Common myeloid progenitor, CD34-positive (primary cell): ENCODE measurements around the gene SYTL1. TPM values are rescaled to one million over a fixed set of nuclear protein-coding genes. Genes with fewer than 3 reads are reported as not detected.
A peak's percentile ranks its signal among the peaks of the same experiment; 100 is the strongest.

Source experiments
- CTCF ChIA-PET: fragments of 350-600 bp; sonication (Branson Sonifier 250); formaldehyde crosslinking; loops from one replicate; lab custom pipeline; 2021; ENCODE audit warnings: antibody characterized with exemption; lab: Charles Lee
- POLR2A ChIA-PET: fragments of 350-600 bp; sonication (Branson Sonifier 250); formaldehyde crosslinking; loops from one replicate; lab custom pipeline; 2021; ENCODE audit warnings: antibody characterized with exemption; lab: Charles Lee
- DNase-seq, 3 donors: peaks; one replicate each; pipeline versions ENCODE4 v3.0.0 to v3.0.0-alpha.2; 2013
- H3K27ac ChIP-seq, 2 experiments: 1 replicate in 1 of 2; 2 replicates in 1 of 2; pipeline ENCODE4 v1.7.0; 2013; ENCODE audit warnings: inconsistent platforms in 2 of 2, low read length in 2 of 2, mild to moderate bottlenecking in 2 of 2, low read depth in 1 of 2, moderate library complexity in 1 of 2; ENCODE audit not compliant: severe bottlenecking in 2 of 2, insufficient read depth in 1 of 2, poor library complexity in 1 of 2
- H3K27me3 ChIP-seq, 5 experiments: replicated peaks in 2 of 5; 1 replicate in 3 of 5; 2 replicates in 2 of 5; pipeline versions ENCODE4 v1.6.1 to v1.7.0; 2013; ENCODE audit warnings: low read length in 4 of 5, mild to moderate bottlenecking in 2 of 5, moderate library complexity in 2 of 5, inconsistent platforms in 1 of 5; ENCODE audit not compliant: insufficient read depth in 5 of 5, control insufficient read depth in 4 of 5
- H3K36me3 ChIP-seq, 4 experiments: 1 replicate in 2 of 4; 2 replicates in 2 of 4; pipeline versions ENCODE4 v1.6.1 to v1.7.0; 2013; ENCODE audit warnings: low read length in 3 of 4, control low read depth in 1 of 4, mild to moderate bottlenecking in 1 of 4; ENCODE audit not compliant: control insufficient read depth in 4 of 4, insufficient read depth in 4 of 4
- H3K4me1 ChIP-seq, 4 experiments: 1 replicate in 3 of 4; 2 replicates in 1 of 4; pipeline versions ENCODE4 v1.6.1 to v1.7.1; 2013; ENCODE audit warnings: low read length in 3 of 4, mild to moderate bottlenecking in 3 of 4, control low read depth in 1 of 4, inconsistent platforms in 1 of 4, moderate library complexity in 1 of 4; ENCODE audit not compliant: control insufficient read depth in 4 of 4, insufficient read depth in 4 of 4; ENCODE audit errors: control extremely low read depth in 1 of 4
- H3K4me3 ChIP-seq, 7 experiments: 1 replicate in 4 of 7; 2 replicates in 3 of 7; pipeline versions ENCODE4 v1.5.1 to v1.7.0; 2013; ENCODE audit warnings: mild to moderate bottlenecking in 7 of 7, low read length in 6 of 7, moderate library complexity in 6 of 7, inconsistent platforms in 2 of 7, low read depth in 2 of 7, control low read depth in 1 of 7; ENCODE audit not compliant: insufficient read depth in 4 of 7, control insufficient read depth in 1 of 7; ENCODE audit errors: extremely low read depth in 1 of 7
- H3K9me3 ChIP-seq, 5 experiments: 1 replicate in 4 of 5; 2 replicates in 1 of 5; pipeline versions ENCODE4 v1.6.1 to v1.7.1; 2013; ENCODE audit warnings: low read length in 4 of 5, mild to moderate bottlenecking in 2 of 5, inconsistent platforms in 1 of 5, low read depth in 1 of 5, moderate library complexity in 1 of 5; ENCODE audit not compliant: control insufficient read depth in 4 of 5, insufficient read depth in 2 of 5; ENCODE audit errors: control extremely low read depth in 1 of 5
- WGBS: methylation state at CpG from one replicate; pipeline ENCODE4 v1.1.5; 2013; ENCODE audit not compliant: insufficient coverage; 5-methylcytosine and 5-hydroxymethylcytosine counted together
- polyA plus RNA-seq: library from polyadenylated mRNA; unstranded; fragments of 120-200 nt; gene quantifications from one replicate; pipeline ENCODE4 v1.2.1, GENCODE V29; 2013

The SYTL1 gene, protein sequence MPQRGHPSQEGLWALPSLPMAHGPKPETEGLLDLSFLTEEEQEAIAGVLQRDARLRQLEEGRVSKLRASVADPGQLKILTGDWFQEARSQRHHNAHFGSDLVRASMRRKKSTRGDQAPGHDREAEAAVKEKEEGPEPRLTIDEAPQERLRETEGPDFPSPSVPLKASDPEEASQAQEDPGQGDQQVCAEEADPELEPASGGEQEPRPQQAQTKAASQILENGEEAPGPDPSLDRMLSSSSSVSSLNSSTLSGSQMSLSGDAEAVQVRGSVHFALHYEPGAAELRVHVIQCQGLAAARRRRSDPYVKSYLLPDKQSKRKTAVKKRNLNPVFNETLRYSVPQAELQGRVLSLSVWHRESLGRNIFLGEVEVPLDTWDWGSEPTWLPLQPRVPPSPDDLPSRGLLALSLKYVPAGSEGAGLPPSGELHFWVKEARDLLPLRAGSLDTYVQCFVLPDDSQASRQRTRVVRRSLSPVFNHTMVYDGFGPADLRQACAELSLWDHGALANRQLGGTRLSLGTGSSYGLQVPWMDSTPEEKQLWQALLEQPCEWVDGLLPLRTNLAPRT
- 79.7 TPM for polyA plus RNA-seq

DNA sequence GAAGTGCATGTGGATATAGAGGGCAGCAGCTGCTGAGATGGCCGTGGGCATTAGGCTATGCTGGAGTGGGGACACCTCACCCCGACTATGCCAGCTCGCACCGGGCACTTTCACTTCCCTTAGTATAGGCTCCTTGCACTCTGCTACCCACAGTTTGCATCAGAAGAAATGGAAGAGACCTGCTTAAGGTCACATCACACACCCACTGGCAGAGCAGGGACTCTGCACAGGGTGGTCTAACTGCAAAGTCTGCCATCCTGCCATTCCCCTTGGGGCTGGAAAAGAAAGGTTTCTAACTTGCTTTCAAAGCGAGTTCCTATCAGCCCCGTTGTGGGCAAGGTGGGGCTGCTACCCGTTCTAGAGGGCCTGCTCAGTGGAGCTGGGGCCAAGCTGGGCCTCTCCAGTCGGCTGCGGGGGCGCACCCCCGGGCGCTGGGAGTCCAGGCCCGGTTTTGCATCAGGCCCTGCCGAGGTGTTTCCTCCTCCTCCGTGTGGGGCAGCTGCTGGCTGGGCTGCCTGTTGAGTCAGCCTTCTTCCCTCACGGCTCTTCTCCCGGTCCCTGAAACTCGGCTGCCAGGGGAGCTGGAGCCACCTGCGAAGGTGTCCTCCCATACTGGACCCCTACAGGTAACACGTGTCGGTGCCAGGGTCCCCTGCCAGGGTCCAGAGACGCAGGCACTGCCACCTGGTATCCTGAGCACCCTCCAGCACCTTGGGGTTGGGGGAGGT lies at the start of gene SYTL1:
Gene SYTL1 (plus strand): TSS at position 498 of the 728 bp plus-strand sequence. CDS start 3,313 bp downstream, outside the sequence.
- WGBS, result under 1% methylated on average over 14 of the region's 22 CpGs
- Histone ChIP-seq H3K27ac (peak within 1 kb of the TSS; percentile 50 to 84), H3K4me1 (peaks cover 3 to 56% (median 36%) of the 10 kb centered on the region in 4 experiments), H3K27me3 (no peaks in the 10 kb centered on the region), H3K9me3 (no peaks in the 10 kb centered on the region), H3K36me3 (peaks cover 0 to 20% (median 11%) of the 10 kb centered on the region in 4 experiments), H3K4me3 (peak within 1 kb of the TSS; percentile 56 to 93 (median 83))
- DNase-seq, result peak; percentile 68 to 88 (median 82)
- ChIA-PET POLR2A (interaction anchor here (0.7 to 1.4 kb wide), 2 partner anchors 9 to 15 kb away, joined by 3 to 4 read pairs; no protein-coding TSS in a partner anchor), CTCF (interaction anchor here (0.7 to 7.2 kb wide), 10 partner anchors 9 to 72 kb away, joined by 3 to 102 read pairs (median 7); partner anchors contain the start of gene MAP3K6)

DNA sequence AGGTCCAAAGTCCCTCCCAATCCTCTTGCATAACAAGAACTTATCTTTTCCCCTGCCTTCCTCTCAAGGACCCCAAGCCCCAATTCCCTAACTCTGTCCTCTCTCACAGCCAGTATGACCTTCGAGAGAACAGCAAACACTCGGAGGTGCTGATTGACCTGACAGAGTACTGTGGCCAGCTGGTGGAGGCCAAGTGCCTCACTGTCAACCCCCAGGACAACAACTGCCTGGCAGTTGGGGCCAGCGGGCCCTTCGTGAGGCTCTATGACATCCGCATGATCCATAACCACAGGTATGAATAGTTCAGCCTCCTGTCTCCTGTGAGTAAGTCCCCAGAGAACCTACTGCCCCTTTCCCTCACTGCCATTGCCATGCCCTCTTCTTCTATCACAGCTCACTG lies 49.7 kb upstream of the SYTL1 start:
- Histone ChIP-seq H3K27ac (no peak overlapping the region), H3K36me3 (peaks cover 15 to 63% (median 40%) of the 10 kb centered on the region in 4 experiments), H3K4me3 (no peak overlapping the region), H3K4me1 (no peaks in the 10 kb centered on the region), H3K9me3 (no peaks in the 10 kb centered on the region), H3K27me3 (no peaks in the 10 kb centered on the region)
- ChIA-PET POLR2A (no interaction called here), CTCF (interaction anchor here (2.6 to 5.2 kb wide), 2 partner anchors 8 kb away, joined by 7 to 28 read pairs; no protein-coding TSS in a partner anchor)
- WGBS, result 100% methylated on average over 5 of the region's 5 CpGs
- no peak for DNase-seq

DNA sequence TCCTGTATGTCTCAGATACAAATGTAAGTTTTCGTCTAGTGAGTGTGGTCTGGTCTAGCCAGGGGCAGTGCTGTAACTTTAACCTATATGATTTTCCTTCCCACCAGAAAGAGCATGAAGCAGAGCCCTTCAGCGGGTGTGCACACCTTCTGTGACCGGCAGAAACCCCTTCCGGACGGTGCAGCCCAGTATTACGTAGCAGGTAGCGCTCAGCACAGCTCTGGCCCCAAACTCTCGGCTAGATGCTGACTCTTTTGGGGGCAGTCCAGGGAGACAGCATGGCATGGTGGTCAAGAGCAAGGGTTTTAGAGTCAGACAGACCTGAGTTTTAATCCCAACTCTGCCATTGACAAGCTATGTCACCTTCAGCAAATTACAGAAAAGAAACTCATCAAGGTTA lies 47.9 kb upstream of the SYTL1 start:
- no peak overlapping the region for H3K4me3 ChIP-seq
- H3K36me3 ChIP-seq, result peaks cover 24 to 71% (median 47%) of the 10 kb centered on the region in 4 experiments
- H3K9me3 ChIP-seq, result no peaks in the 10 kb centered on the region
- H3K27me3 ChIP-seq, result no peaks in the 10 kb centered on the region
- POLR2A ChIA-PET, result no interaction called here
- H3K4me1 ChIP-seq, result peaks cover 0 to 6% (median under 1%) of the 10 kb centered on the region in 4 experiments
- no peak overlapping the region for H3K27ac ChIP-seq
- 96% methylated on average over 8 of the region's 8 CpGs for WGBS
- no peak for DNase-seq
- CTCF ChIA-PET, result interaction anchor here (1.1 to 12.5 kb wide), 9 partner anchors 8 to 193 kb away, joined by 3 to 238 read pairs (median 5); partner anchors contain the start of gene CD164L2

- Histone ChIP-seq H3K36me3 (peaks cover 23 to 74% (median 48%) of the 10 kb centered on the region in 4 experiments), H3K4me1 (peaks cover 0 to 29% (median 21%) of the 10 kb centered on the region in 4 experiments), H3K27me3 (no peaks in the 10 kb centered on the region), H3K27ac (no peak overlapping the region), H3K9me3 (no peaks in the 10 kb centered on the region), H3K4me3 (no peak overlapping the region)
- POLR2A ChIA-PET, result no interaction called here
- CTCF ChIA-PET, result interaction anchor here (0.7 to 12.5 kb wide), 37 partner anchors 9 to 364 kb away, joined by 3 to 238 read pairs (median 4); partner anchors contain the start of genes AHDC1, CD164L2 and SYTL1
- peak; percentile 30 to 53 (median 41) for DNase-seq
- 45% methylated on average over 10 of the region's 10 CpGs for WGBS
Observed at GRCh38 chr1:27296773-27297291, 45.0 kb upstream of the SYTL1 start.

DNA sequence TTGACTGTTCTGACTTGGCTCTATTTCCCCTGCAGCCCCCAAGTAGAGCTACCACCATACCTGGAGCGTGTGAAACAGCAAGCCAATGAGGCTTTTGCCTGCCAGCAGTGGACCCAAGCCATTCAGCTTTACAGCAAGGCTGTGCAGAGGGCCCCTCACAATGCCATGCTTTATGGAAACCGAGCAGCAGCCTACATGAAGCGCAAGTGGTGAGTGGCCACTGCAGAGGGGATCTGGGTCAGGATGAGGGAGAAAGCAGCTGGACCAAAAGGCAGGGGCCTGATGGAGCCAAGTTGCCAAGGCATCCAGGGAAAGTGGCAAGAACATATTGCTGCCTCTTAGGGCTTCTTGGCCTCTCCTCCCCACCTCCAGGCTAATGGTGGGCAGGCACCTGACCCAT lies 43.9 kb upstream of the SYTL1 start:
- WGBS, result 100% methylated on average over 3 of the region's 3 CpGs

DNA sequence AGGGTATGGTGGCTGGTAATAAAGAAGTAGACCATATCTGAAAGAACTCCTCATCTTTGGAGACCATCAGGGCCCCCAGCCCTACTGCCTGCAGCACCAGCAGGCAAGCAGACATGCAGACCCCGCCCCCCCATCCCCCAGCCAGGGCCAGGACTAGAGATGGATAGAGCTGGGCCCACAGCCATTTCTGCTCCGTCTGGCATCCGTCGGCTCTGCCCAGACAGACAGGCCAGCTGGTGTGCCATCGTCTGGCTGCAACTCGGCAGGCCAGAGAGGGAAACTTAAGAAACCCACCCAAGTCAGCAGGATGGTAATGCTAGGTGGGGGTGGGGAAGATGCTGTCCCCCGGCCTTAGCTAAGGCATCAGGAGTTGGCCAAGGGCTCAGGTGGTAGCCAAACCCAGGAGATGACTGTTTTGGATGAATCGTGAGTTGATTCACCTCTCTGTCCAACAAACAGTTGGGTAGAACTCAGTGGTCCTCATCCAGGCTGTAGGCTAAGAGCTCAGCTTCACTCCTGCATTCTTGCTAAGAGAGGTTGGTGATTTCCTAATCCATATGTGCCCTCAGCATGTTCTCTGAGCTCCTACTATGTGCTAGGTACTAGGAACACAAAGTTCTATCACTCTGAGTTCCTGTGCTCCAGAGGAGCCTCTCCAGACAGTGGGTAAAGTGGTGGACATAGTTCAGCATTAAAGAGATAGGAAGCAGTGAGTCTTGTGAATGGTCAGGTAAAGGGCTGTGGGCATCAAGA lies 43.0 kb upstream of the SYTL1 start:
- H3K4me3 ChIP-seq, result no peak overlapping the region
- no peaks in the 10 kb centered on the region for H3K9me3 ChIP-seq
- peaks cover 0 to 29% (median 21%) of the 10 kb centered on the region in 4 experiments for H3K4me1 ChIP-seq
- no peaks in the 10 kb centered on the region for H3K27me3 ChIP-seq
- WGBS, result 100% methylated on average over 7 of the region's 8 CpGs
- H3K36me3 ChIP-seq, result peaks cover 20 to 79% (median 49%) of the 10 kb centered on the region in 4 experiments
- peak overlapping the region in 1 of 2 experiments; percentile 20 for H3K27ac ChIP-seq
- ChIA-PET POLR2A (no interaction called here), CTCF (interaction anchor here (1.1 to 12.5 kb wide), 17 partner anchors 8 to 307 kb away, joined by 3 to 238 read pairs (median 8); partner anchors contain the start of genes AHDC1 and CD164L2)
- no peak for DNase-seq

More for the DNA sequence above, 43.9 kb upstream of the SYTL1 start:
- Histone ChIP-seq H3K4me3 (no peak overlapping the region), H3K27ac (no peak overlapping the region), H3K36me3 (peaks cover 23 to 78% (median 50%) of the 10 kb centered on the region in 4 experiments), H3K9me3 (no peaks in the 10 kb centered on the region), H3K27me3 (no peaks in the 10 kb centered on the region), H3K4me1 (peaks cover 0 to 29% (median 21%) of the 10 kb centered on the region in 4 experiments)
- no peak for DNase-seq
- ChIA-PET POLR2A (no interaction called here), CTCF (interaction anchor here (0.6 to 12.5 kb wide), 21 partner anchors 14 to 308 kb away, joined by 3 to 238 read pairs (median 4); partner anchors contain the start of genes AHDC1 and CD164L2)
